NCI-H226 (cell line): ENCODE results near the gene PLEKHM1.

Source experiments
- DNase-seq: peaks from one replicate; pipeline ENCODE4 v3.0.0-alpha.2; 2015

Gene PLEKHM1

GRCh38 chr17:45440161-45440778, 50.3 kb downstream of the PLEKHM1 start:
- DNase-seq: no peak

- no peak for DNase-seq
These were observed 51.5 kb downstream of the PLEKHM1 start for GRCh38 chr17:45438931-45439610.

GRCh38 chr17:45437465-45438283, 52.8 kb downstream of the PLEKHM1 start:
- no peak for DNase-seq

GRCh38 chr17:45436625-45437464, 53.7 kb downstream of the PLEKHM1 start:
- no peak for DNase-seq

- DNase-seq: no peak
These were observed 54.4 kb downstream of the PLEKHM1 start for GRCh38 chr17:45436161-45436560.

GRCh38 chr17:45435481-45435880, 55.0 kb downstream of the PLEKHM1 start:
- no peak for DNase-seq

GRCh38 chr17:45433159-45433535, 57.4 kb downstream of the PLEKHM1 start:
- no peak for DNase-seq

- DNase-seq: peak; percentile 46
These were observed 57.9 kb downstream of the PLEKHM1 start, which contains the start of gene ARHGAP27 for GRCh38 chr17:45432405-45433158. Gene ARHGAP27 (minus strand): TSS chr17:45432870. CDS start chr17:45430279, 2,591 bp downstream.

- peak; percentile 76 for DNase-seq
These were observed 58.8 kb downstream of the PLEKHM1 start for GRCh38 chr17:45431531-45432404.

GRCh38 chr17:45430738-45431530, 59.6 kb downstream of the PLEKHM1 start:
- DNase-seq: no peak

GRCh38 chr17:45430006-45430737, 60.3 kb downstream of the PLEKHM1 start:
- DNase-seq: no peak

GRCh38 chr17:45429339-45430005, 61.0 kb downstream of the PLEKHM1 start:
- no peak for DNase-seq

GRCh38 chr17:45428931-45429338, 61.6 kb downstream of the PLEKHM1 start:
- DNase-seq: no peak

- peak; percentile 23 for DNase-seq
These were observed 62.4 kb downstream of the PLEKHM1 start for GRCh38 chr17:45428050-45428617.

- DNase-seq: no peak
These were observed 63.2 kb downstream of the PLEKHM1 start for GRCh38 chr17:45427181-45427835.

GRCh38 chr17:45426561-45426960, 64.0 kb downstream of the PLEKHM1 start:
- DNase-seq: no peak

- DNase-seq: no peak
These were observed 64.5 kb downstream of the PLEKHM1 start for GRCh38 chr17:45425984-45426413.
